Hematopoietic multipotent progenitor cell treated with erythropoietin and hydrocortisone succinate and interleukin-3 and kit ligand, for 15 days (in vitro differentiated cells): ENCODE measurements around the gene DNAH2.

Experiments
- DNase-seq: peaks from one replicate; pipeline ENCODE4 v3.0.0-alpha.2; 2015; ENCODE audit warnings: low spot score

The DNAH2 gene

DNA sequence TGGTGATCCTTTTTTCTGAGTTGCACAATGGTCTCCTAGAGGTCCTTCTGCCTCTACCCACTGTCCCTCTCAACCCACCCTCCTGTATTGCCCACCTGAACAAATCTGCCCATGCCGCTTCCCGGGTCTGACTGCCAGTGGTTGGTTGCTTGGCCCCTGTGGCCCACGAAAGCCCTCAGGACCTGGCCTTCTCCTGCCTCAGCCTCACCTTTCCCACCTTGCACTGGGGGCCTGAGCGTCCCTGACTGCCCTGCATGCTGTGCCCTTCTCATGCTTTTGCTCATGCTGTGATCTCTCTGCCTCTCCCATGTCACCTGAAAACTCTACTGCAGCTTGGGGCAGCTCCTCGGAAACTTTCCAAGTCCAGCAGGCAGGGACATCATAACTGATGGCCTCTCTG lies 102.7 kb downstream of the DNAH2 start:
- no peak for DNase-seq

DNA sequence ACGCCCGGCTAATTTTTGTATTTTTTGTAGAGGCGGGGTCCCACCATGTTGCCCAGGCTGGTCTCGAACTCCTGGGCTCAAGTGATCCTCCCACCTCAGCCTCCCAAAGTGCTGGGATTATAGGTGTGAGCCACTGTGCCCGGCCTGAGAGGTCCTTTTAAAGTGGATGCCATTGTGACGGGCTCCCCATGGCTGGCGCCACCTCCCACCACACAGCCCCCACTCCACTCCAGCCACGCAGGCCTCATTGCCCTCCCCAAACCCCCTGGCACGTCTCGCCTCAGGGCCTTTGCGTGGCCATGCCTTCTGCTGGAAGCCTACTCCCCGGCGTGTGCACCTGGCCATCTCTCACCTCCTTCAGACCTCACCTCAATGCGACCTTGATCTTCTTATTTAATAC lies 104.6 kb downstream of the DNAH2 start:
- DNase-seq, result no peak

DNA sequence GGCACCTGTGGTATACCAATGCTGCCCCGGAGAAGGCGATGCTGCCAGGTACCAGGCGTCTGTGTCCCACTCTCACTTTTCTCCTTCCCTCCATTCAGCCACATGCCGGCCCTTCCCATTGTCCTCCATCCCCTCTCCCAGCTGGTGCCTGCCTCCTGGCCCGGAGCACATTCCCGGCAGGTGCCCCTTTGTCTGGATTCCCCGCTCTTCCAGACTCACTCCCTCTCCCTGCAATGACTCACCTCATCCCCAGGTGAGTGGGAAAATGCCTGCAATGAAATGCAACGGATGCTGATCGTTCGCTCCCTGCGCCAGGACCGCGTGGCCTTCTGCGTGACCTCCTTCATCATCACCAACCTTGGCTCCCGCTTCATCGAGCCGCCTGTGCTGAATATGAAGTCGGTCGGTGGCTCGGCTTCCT lies 106.0 kb downstream of the DNAH2 start:
- DNase-seq, result no peak

DNA sequence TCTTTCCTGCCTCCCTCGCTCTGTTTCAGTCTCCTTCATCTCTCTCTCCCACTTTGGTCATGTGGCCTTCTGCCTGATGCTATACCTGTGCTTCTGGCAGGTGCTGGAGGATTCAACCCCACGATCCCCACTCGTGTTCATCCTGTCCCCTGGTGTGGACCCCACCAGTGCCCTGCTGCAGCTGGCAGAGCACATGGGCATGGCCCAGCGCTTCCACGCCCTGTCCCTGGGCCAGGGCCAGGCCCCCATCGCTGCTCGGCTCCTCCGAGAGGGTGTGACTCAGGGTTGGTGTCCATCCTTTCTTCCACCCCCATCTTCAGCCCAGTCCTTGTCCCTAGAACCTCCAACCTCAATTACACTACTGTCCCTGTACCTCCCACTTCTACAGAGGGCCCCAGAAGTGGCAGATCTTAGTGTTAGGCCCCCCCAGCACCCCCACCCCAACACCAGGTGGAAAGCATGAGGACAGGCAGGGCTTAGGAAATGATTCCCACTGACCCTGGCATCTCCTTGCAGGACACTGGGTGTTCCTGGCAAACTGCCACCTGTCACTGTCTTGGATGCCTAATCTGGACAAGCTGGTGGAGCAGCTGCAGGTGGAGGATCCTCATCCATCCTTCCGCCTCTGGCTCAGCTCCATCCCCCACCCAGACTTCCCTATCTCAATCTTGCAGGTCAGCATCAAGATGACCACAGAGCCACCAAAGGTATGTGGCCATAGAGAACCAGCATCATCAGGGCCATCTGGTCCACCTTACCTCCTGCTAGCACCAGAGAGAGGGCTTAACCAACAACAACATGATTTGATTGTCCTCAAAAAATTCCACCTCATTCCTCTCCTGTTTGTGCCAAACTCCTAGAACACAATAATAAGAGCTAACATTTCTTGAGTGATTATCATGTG lies 106.7 kb downstream of the DNAH2 start:
- no peak for DNase-seq

DNA sequence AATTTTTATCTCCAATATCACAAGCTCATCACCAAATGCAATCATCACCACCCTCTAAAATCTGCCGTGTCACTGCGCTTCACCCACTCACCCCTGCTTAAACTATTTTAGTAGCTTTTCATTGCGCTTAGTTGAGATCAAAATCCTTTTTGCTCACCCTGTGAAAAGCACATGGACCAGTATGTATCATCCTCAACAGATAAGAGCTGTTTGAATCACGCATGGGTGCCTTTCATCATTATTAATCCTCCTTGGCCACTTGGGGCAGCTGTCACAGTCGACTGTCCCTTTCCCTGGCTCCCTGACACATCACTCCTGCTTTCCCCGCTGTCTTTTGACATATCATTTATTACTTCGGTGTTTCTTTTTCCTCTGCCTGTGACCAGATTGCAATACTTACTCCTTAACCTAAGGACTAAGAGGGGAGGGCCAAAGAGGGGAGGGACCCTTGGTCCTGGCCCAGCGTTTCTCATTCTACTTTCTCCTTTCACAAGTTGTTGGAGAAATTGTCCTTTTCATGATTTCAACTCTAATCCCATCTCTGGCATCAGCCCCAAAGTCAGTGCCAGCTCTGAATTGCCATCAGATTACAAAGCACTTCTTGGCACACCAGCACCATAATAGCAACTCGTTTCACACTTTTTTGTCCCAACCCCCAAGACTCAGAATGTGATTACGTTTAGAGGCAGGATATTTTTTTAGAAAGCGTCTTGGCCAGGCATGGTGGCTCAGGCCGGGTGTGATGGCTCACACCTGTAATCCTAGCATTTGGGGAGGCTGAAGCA lies 107.9 kb downstream of the DNAH2 start:
- no peak for DNase-seq

DNA sequence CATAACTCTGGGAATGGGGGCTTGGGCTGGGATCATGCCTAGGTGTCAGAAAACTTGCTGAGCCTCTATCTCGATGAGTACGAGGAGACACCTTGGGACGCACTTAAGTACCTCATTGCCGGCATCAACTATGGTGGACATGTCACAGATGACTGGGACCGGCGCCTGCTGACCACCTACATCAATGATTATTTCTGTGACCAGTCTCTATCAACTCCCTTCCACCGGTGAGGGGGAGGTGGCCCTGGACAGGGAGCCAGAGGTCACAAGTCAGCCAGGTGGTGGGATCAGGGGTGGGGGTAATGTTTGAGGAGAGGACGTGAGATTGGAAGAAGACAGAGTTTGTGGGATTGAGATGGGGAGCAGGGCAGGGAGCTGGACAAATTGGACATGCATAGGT lies 113.1 kb downstream of the DNAH2 start:
- DNase-seq, result no peak

DNA sequence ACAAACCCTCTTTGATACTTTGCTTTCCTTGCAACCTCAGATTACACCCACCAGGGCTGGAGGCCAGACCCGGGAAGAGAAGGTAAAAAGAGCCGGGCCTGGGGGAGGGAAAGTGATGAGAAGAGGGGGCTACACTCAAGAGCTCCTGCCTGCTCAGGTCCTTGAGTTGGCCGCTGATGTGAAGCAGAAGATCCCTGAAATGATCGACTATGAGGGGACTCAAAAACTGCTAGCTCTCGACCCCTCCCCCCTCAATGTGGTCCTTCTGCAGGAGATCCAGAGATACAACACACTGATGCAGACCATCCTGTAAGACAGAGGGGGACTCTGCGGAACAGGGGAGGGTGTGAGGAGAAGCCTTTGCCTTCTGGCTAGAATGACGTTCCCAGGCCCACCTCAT lies 113.7 kb downstream of the DNAH2 start:
- DNase-seq, result no peak

DNA sequence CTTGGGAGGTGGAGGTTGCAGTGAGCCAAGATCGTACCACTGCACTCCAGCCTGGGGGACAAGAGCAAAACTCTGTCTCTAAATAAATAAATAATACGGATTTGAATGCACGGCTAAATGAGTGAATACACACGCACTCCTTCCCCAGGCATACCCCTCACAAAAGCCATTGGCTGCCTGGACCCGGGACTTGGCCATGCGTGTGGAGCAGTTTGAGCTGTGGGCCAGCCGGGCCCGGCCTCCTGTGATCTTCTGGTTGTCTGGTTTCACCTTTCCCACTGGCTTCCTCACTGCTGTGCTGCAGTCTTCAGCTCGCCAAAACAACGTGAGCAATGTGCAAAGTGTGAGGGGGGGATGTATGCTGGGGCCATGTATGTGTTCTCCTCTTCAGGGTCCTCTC lies 114.9 kb downstream of the DNAH2 start:
- DNase-seq, result no peak

DNA sequence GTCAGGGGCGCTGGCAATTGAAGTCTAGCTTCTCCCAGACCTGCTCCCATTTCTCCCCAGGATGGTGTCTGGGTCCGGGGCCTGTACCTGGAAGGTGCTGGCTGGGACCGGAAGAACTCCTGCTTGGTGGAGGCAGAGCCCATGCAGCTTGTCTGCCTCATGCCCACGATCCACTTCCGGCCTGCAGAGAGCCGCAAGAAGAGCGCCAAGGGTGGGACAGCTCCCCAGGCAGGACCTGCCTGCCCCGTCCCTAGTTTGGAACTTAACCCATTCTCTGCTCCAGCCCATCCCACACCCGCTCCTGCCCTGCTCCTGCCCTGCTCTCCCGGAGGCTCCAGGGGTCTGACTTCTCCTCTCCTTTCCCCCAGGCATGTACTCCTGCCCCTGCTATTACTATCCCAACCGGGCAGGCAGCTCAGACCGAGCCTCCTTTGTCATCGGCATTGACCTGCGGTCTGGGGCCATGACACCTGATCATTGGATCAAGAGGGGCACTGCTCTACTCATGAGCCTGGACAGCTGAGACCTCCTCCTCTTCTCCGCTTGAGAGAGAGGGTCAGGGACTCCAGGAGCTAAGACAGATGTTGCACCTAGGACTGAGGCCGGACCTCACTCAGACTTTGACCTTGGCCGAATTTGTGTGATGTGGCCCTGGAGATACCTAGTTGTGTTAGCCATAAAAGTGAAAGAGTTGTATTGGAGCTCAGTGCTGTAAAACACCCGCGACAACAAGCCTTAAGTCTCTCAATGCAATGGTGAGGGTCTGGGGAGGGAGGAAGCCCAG lies 115.7 kb downstream of the DNAH2 start:
- no peak for DNase-seq

DNA sequence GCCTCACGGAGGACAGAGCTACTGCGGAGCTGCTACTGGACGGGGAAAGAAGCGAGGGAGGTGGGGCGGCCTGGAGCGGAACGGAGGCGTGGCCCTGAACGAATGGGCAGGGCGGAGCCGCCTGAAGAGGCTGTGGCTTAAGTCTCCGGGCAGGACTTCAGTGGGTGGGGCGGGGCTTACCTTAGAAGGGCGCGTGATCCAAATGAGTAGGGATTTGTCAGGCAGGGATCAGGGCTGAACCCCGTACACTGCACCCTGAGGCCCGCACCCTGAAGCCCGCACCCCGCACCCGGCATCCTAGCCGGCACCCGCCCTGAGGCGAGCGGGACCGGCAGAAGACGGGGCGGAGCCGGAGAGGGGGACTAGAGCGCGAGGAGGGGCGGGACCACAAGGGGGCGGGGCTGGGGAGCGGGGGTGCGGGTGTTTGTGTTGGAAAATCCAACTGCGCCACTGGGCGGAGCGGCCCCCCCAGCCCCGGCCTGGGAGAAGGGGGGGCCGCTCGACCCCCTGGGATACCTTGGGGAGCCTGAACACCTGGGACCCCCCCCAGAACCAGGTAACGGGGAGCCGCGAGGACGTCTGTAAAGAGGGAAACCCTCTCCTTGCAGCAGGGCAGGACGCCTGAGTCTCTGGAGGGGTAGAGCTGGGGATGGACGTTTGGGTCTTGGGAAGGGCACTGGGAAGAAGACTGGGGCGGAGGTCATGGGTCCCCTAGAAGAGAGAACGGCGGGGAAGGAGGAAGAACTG lies 116.4 kb downstream of the DNAH2 start, which contains the start of gene KDM6B:
TSS of gene KDM6B (plus strand) at position 423 of the 747 bp plus-strand sequence. CDS start 11,338 bp downstream, outside the sequence.
- DNase-seq, result peak; percentile 96

DNA sequence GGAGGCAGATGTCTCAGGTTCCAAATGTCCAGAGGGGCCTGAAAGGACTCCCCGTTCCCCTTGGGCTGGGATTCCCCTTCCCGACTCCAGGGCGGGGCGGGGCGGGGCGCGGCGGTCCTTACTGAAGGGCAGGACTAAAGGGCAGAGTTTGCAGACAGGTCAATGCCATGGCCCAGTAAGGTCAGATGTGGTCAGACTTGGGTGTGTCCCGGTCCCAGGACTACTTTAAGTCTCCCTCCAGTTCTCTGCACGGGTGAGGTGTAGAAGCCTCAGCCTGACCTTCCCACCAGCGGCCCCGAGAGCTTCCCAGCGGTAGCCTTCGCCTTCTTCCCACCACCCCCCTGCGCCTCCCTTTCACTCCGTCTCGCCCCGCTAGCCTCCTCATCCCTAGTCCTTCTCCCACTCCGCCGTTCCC lies 117.0 kb downstream of the DNAH2 start:
- DNase-seq, result no peak

DNA sequence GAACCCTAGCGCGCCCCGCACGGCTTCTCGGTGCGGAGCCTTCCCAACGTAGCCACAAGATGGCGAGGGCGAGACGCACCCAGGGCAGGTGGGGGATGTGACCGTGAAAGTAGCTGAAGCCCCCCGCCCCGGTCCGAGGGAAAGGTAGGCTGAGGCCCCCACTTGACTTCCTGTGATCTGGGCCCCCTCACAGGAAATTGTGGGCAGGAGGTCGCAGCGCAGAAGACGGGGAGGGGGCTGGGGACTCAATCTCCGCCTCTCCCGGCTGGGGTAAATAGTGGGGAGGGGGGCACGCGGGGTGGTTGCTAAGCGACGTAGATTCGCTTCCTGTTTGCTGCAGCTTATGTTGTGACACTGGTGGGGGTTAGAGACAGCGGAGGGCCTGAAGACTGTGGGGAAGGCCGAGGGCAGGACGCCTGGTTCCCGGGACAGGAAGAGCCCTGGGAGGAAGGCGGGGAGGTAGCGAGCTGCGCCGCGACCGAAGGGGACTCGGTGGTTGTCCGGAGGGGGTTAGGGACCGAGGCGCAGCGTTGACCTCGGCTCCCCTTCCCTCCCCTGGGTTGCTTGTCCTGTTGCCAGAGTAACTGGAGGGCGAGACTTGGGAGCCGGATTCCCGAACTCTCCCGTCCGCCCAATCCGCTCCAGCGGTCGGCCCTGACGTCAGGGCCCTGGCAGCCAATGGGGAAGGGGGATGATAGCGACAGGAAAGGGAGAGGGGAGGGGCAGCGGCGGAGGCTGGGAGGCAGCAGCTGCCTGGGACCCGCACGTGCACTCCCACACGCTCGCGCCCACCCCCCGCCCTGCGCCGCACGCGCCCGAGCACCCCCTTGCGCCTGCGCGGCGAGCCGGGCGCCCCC lies 117.6 kb downstream of the DNAH2 start:
- DNase-seq, result peak; percentile 88

DNA sequence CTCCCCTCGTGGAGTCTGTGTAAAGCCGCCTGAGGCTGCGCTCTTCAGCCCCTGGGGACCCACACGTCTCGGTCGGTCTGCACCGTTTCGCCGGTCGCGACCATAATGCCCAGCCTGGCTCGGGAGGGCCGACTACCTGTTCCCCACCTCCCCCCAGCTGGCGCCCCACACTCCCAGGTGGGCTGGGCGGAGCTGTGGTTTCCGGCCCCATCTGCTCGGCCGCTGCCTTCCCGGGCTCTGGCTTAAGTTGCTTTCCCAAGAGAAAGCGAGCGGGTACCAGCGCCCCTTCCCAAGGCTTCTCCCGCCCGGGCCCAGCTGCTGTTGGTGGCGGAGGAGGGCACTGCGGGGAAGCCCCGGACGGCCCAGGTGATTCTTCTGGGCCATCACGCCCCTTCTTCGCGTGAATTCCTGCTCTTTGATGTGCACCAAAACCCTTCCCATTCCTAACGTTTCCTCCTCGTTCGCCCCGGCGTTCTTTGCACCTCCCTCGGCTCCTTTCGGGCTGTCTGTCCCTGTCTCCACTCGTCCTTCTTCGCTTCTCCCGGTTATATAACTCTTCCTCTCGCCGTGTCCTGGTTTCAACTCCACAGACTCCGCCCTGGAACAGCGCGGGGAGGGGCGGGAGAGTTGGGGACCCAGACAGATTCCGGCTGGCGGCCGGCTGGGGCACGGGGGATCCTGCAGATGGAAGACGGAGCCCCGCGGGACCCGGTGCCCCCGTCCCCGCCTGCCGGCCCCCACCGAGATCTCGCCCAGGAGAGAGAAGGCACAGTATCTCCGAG lies 118.5 kb downstream of the DNAH2 start:
- no peak for DNase-seq

DNA sequence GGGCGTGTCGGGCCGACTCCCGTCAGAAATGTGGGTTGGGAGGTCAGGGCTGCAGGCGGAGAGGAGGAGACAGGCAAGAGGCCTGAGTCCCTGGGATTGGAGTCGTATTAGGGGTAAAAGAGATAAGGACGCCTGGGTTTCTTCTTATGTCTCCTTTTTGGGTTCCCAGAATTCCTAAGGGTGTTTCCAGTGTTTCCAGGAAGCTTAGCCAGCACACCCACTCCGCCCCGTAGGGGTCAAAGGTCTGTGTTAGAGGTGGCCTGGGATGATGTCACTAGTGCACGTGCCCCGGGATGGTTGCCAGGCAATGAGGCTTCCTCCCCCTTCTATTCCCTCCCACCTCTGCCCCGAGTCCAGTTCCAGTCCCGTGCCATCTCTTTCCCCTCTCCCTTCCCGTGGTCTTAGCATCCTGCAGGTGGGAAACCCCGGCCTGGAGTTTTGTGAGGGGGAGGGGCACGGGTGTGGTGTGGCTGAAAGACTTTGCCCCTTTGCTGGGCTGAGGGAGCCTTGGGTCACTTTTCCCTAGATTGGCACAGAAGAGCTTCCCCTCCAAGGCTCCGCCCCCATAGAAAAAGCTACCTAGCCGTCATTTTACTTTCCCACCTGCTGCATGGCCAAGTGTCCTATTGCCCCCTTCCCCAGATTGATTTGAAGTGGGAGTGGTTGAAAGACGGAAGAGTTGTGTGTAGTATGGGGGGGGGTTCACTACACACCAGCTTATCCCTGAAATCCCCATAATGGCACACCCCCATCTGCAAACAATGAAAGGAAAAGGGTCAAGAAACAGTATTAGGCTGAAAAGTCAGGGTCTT lies 119.3 kb downstream of the DNAH2 start:
- DNase-seq, result peak; percentile 92

DNA sequence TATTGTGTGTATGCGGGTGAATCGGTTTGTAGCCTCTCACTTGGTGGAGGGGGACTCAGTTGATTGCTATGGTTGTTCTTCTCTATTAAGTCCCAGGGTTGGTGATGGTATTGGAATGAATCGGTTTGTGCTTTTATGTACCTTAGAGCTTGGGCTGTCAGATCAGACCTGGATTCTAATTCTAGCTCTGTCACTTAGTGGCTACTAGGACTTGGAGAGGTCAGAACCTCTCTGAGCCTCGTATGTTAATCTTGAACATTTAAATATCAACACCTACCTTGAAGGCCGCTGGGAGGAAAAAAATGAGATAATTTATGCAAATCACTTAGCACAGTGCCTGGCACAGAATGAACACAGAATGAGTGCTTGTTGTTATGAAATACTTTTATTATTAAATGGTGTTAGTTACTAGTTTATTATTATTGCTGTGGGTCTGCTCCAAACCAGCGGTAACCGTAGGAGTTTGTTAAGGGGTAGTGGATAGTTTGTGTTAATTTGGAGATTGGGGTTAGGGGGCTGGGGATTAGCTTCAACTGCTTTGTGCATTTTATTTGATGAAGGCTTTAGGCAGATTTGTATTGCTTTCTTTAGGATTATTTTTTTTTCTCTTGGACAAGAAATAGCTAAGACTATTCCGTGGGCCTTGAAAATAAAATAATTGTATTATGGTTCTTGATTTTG lies 120.0 kb downstream of the DNAH2 start:
- DNase-seq, result peak; percentile 64

DNA sequence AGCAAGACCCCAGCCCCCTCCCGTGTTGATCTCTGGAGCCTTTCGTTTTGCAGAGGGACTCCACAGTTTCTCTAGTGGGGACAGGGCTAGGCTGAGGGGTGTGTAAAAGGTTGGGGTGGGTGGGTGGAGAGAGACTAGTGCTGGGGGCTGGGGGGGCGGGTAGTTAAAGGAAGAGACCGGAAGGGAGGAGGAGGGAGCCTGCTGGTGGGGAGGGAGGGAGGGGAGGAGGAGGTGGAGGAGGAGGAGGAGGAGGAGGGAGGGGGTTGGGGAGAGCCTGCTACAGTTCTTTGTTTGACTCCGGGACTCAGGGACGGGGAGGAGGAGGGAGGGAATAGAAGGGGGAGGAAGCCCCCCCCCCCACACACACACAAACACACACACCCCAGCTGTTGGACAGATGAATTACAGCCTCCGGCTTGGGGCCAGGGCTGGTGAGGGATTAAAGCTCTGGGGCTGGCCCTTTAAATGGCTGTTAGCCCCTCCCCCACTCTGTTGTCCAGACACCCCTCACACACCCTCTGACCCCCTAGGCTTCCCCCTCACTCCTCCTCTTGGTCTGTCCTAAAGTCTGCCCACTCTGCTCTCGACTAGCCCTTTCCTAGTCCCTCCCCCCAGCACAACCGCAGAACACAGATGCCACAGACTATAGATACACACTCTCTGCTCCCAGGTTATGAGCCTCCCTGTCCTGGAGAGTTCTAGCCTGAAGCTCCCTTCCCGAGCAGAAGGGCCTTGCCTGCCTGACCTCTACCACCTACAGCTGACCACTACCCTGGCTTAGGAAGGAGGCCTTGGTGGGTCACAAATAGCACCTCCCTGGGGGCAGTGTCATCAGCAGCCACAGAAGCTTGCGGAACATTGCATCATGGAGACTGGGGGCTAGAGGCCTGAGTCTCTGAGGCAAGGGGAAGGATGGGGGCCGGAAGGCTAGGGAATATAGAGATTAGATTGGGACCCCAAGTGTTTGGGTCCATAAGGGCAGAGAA lies 120.8 kb downstream of the DNAH2 start:
- peak; percentile 17 for DNase-seq
